Liver (tissue), 9 donors: ENCODE data around the gene SLC41A1. TPM values are rescaled to one million over a fixed set of nuclear protein-coding genes. Genes with fewer than 3 reads are reported as not detected.

Experiments used
- DNase-seq: peaks from one replicate; pipeline ENCODE4 v3.0.0-alpha.2; 2017; ENCODE audit warnings: low spot score
- H3K27ac ChIP-seq, 2 donors: one replicate each; pipeline ENCODE4 v1.7.0; 2013; ENCODE audit warnings: inconsistent platforms in 2 of 2, low read length in 2 of 2, control low read depth in 1 of 2, low read depth in 1 of 2, mild to moderate bottlenecking in 1 of 2
- H3K27me3 ChIP-seq, 4 donors: one replicate each; pipeline versions ENCODE4 v1.6.1 to v1.7.0; 2013; ENCODE audit warnings: low read length in 3 of 4, inconsistent platforms in 1 of 4, mild to moderate bottlenecking in 1 of 4, moderate library complexity in 1 of 4; ENCODE audit not compliant: control insufficient read depth in 4 of 4, insufficient read depth in 4 of 4
- H3K36me3 ChIP-seq, 4 donors: one replicate each; pipeline versions ENCODE4 v1.6.1 to v1.7.0; 2013; ENCODE audit warnings: low read length in 3 of 4, mild to moderate bottlenecking in 3 of 4, low read depth in 1 of 4, moderate library complexity in 1 of 4; ENCODE audit not compliant: control insufficient read depth in 4 of 4, insufficient read depth in 3 of 4
- H3K4me1 ChIP-seq, 4 donors: one replicate each; pipeline versions ENCODE4 v1.6.1 to v1.7.0; 2013; ENCODE audit warnings: low read length in 3 of 4, mild to moderate bottlenecking in 3 of 4, moderate library complexity in 1 of 4; ENCODE audit not compliant: control insufficient read depth in 4 of 4, insufficient read depth in 4 of 4
- H3K4me3 ChIP-seq, 3 donors: one replicate each; pipeline versions ENCODE4 v1.6.1 to v1.7.0; 2013; ENCODE audit warnings: low read length in 3 of 3, control low read depth in 1 of 3, low read depth in 1 of 3, mild to moderate bottlenecking in 1 of 3
- H3K9ac ChIP-seq, 2 donors: one replicate each; pipeline ENCODE4 v1.7.0; 2013; ENCODE audit warnings: low read length in 2 of 2, mild to moderate bottlenecking in 2 of 2, moderate library complexity in 2 of 2, control low read depth in 1 of 2, low read depth in 1 of 2
- H3K9me3 ChIP-seq, 4 donors: one replicate each; pipeline versions ENCODE4 v1.6.1 to v1.7.0; 2013; ENCODE audit warnings: low read length in 3 of 4; ENCODE audit not compliant: control insufficient read depth in 4 of 4
- EGR1 ChIP-seq, 2 donors: IDR thresholded peaks; 2 replicates each; pipeline ENCODE4 v1.6.1; 2016 to 2018; ENCODE audit warnings: antibody characterized with exemption in 2 of 2, low read depth in 2 of 2
- FOXA1 ChIP-seq: IDR thresholded peaks from 2 replicates; pipeline ENCODE4 v1.6.1; 2016; ENCODE audit warnings: antibody characterized with exemption
- FOXA2 ChIP-seq: IDR thresholded peaks from 2 replicates; pipeline ENCODE4 v1.6.1; 2016; ENCODE audit warnings: antibody characterized with exemption
- GABPA ChIP-seq, 2 donors: IDR thresholded peaks in 1 of 2; conservative IDR thresholded peaks in 1 of 2; 2 replicates each; pipeline ENCODE4 v1.6.1; 2016; ENCODE audit warnings: antibody characterized with exemption in 2 of 2, mild to moderate bottlenecking in 1 of 2, moderate library complexity in 1 of 2
- HNF4A ChIP-seq, 2 donors: conservative IDR thresholded peaks; 2 replicates each; pipeline ENCODE4 v1.6.1; 2016; ENCODE audit warnings: antibody characterized with exemption in 2 of 2, mild to moderate bottlenecking in 2 of 2
- HNF4G ChIP-seq: IDR thresholded peaks from 2 replicates; pipeline ENCODE4 v1.6.1; 2016; ENCODE audit warnings: antibody characterized with exemption
- JUND ChIP-seq, 2 donors: IDR thresholded peaks; 2 replicates each; pipeline ENCODE4 v1.6.1; 2016; ENCODE audit warnings: antibody characterized with exemption in 2 of 2
- NR2F2 ChIP-seq: IDR thresholded peaks from 2 replicates; pipeline ENCODE4 v1.6.1; 2016; ENCODE audit warnings: antibody characterized with exemption
- RAD21 ChIP-seq, 2 donors: IDR thresholded peaks; 2 replicates each; pipeline ENCODE4 v1.6.1; 2016; ENCODE audit warnings: antibody characterized with exemption in 2 of 2, mild to moderate bottlenecking in 2 of 2
- RXRA ChIP-seq, 2 donors: IDR thresholded peaks; 2 replicates each; pipeline ENCODE4 v1.6.1; 2017 to 2018; ENCODE audit warnings: antibody characterized with exemption in 2 of 2, mild to moderate bottlenecking in 1 of 2
- SP1 ChIP-seq: IDR thresholded peaks from 2 replicates; pipeline ENCODE4 v1.6.1; 2018; ENCODE audit warnings: antibody characterized with exemption, mild to moderate bottlenecking
- TAF1 ChIP-seq: conservative IDR thresholded peaks from 2 replicates; pipeline ENCODE4 v1.6.1; 2016; ENCODE audit warnings: antibody characterized with exemption, mild to moderate bottlenecking
- YY1 ChIP-seq: IDR thresholded peaks from 2 replicates; pipeline ENCODE4 v1.6.1; 2016; ENCODE audit warnings: antibody characterized with exemption, mild to moderate bottlenecking
- WGBS: extraction: QIAGEN DNeasy Blood & Tissue Kit; methylation state at CpG from one replicate; pipeline ENCODE4 v1.1.7; 2013; 5-methylcytosine and 5-hydroxymethylcytosine counted together
- polyA plus RNA-seq, 2 donors: library from polyadenylated mRNA; stranded (reverse) in 1 of 2; unstranded in 1 of 2; fragments of 200-250 nt in 1 of 2; fragments of >200 nt in 1 of 2; fragmentation: Nextera tagmentation in 1 of 2; extraction: Ambion mirVana in 1 of 2; gene quantifications; one replicate each; pipeline versions ENCODE4 v1.2.1 to v1.2.3, GENCODE V29; 2013 to 2015
- total RNA-seq, 2 donors: library from RNA; depleted of rRNA; stranded (reverse); fragments of >200 nt; gene quantifications; one replicate each; pipeline ENCODE4 v1.2.3, GENCODE V29; 2014
- TF ChIP-seq, protein P1 (sequence below): IDR thresholded peaks from 2 replicates; pipeline ENCODE4 v1.6.1; 2016; ENCODE audit warnings: antibody characterized with exemption
- TF ChIP-seq, protein P2 (sequence below): IDR thresholded peaks from 2 replicates; pipeline ENCODE4 v1.6.1; 2016; ENCODE audit warnings: antibody characterized with exemption
- TF ChIP-seq, protein P3 (sequence below): IDR thresholded peaks from 2 replicates; pipeline ENCODE4 v1.6.1; 2016; ENCODE audit warnings: antibody characterized with exemption, mild to moderate bottlenecking
- TF ChIP-seq, protein P4 (sequence below): fragments of 150-350 bp; IDR thresholded peaks from 2 replicates; pipeline ENCODE4 v1.5.1; 2017; ENCODE audit warnings: improper control_type of control experiment, low read depth, low read length; ENCODE audit not compliant: missing input control
- TF ChIP-seq, protein P5 (sequence below): IDR thresholded peaks from 2 replicates; pipeline ENCODE4 v1.6.1; 2016; ENCODE audit warnings: antibody characterized with exemption
- donor health status: healthy.
- donor health status: healthy.
- donor health status: healthy.
- donor health status: healthy.
- donor health status: healthy.

SLC41A1 gene
- total and polyA plus RNA-seq, 4 donors = 2.6 to 9.1 (median 4.1) TPM

DNA sequence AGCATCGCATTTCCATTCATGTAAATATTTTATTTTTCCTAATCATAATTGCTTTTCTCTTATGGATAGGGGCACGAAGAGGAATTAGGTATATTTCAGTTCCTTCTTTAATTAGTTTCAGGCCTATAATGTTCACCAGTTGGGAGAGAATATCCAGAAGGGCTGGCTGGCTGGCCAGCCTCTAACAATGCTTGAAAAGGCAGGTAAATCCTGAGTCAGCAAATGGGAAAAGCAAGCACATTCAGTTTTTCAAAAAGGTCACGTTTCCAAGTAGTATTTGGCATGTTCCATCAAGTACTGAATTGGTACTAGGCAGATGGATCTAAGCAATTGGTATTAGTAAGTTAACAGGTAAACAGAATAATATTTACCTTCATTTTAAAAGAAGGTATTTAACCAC, 45.8 kb downstream of the SLC41A1 start:
- no peak for TF ChIP-seq FOXA2
- TF ChIP-seq, protein P1, sequence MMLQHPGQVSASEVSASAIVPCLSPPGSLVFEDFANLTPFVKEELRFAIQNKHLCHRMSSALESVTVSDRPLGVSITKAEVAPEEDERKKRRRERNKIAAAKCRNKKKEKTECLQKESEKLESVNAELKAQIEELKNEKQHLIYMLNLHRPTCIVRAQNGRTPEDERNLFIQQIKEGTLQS = no peak
- TF ChIP-seq YY1 = no peak
- TF ChIP-seq, protein P2, sequence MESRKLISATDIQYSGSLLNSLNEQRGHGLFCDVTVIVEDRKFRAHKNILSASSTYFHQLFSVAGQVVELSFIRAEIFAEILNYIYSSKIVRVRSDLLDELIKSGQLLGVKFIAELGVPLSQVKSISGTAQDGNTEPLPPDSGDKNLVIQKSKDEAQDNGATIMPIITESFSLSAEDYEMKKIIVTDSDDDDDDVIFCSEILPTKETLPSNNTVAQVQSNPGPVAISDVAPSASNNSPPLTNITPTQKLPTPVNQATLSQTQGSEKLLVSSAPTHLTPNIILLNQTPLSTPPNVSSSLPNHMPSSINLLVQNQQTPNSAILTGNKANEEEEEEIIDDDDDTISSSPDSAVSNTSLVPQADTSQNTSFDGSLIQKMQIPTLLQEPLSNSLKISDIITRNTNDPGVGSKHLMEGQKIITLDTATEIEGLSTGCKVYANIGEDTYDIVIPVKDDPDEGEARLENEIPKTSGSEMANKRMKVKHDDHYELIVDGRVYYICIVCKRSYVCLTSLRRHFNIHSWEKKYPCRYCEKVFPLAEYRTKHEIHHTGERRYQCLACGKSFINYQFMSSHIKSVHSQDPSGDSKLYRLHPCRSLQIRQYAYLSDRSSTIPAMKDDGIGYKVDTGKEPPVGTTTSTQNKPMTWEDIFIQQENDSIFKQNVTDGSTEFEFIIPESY = no peak
- TF ChIP-seq, protein P3, sequence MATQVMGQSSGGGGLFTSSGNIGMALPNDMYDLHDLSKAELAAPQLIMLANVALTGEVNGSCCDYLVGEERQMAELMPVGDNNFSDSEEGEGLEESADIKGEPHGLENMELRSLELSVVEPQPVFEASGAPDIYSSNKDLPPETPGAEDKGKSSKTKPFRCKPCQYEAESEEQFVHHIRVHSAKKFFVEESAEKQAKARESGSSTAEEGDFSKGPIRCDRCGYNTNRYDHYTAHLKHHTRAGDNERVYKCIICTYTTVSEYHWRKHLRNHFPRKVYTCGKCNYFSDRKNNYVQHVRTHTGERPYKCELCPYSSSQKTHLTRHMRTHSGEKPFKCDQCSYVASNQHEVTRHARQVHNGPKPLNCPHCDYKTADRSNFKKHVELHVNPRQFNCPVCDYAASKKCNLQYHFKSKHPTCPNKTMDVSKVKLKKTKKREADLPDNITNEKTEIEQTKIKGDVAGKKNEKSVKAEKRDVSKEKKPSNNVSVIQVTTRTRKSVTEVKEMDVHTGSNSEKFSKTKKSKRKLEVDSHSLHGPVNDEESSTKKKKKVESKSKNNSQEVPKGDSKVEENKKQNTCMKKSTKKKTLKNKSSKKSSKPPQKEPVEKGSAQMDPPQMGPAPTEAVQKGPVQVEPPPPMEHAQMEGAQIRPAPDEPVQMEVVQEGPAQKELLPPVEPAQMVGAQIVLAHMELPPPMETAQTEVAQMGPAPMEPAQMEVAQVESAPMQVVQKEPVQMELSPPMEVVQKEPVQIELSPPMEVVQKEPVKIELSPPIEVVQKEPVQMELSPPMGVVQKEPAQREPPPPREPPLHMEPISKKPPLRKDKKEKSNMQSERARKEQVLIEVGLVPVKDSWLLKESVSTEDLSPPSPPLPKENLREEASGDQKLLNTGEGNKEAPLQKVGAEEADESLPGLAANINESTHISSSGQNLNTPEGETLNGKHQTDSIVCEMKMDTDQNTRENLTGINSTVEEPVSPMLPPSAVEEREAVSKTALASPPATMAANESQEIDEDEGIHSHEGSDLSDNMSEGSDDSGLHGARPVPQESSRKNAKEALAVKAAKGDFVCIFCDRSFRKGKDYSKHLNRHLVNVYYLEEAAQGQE = no peak
- TF ChIP-seq, protein P4, sequence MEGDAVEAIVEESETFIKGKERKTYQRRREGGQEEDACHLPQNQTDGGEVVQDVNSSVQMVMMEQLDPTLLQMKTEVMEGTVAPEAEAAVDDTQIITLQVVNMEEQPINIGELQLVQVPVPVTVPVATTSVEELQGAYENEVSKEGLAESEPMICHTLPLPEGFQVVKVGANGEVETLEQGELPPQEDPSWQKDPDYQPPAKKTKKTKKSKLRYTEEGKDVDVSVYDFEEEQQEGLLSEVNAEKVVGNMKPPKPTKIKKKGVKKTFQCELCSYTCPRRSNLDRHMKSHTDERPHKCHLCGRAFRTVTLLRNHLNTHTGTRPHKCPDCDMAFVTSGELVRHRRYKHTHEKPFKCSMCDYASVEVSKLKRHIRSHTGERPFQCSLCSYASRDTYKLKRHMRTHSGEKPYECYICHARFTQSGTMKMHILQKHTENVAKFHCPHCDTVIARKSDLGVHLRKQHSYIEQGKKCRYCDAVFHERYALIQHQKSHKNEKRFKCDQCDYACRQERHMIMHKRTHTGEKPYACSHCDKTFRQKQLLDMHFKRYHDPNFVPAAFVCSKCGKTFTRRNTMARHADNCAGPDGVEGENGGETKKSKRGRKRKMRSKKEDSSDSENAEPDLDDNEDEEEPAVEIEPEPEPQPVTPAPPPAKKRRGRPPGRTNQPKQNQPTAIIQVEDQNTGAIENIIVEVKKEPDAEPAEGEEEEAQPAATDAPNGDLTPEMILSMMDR = no peak
- TF ChIP-seq FOXA1 = no peak
- no peak for TF ChIP-seq HNF4G
- no peak for TF ChIP-seq JUND (IDR thresholded peaks at IDR 0.05)
- no peak for TF ChIP-seq GABPA (IDR thresholded peaks at IDR 0.05 in 1 of 2, conservative IDR thresholded peaks at IDR 0.05 in 1 of 2)
- no peak for TF ChIP-seq TAF1
- TF ChIP-seq NR2F2 = no peak
- no peak for TF ChIP-seq RXRA (IDR thresholded peaks at IDR 0.05)
- TF ChIP-seq EGR1 (IDR thresholded peaks at IDR 0.05; ENCODE audit: low read depth in 2 of 2) = no peak
- TF ChIP-seq SP1 = no peak
- TF ChIP-seq HNF4A (conservative IDR thresholded peaks at IDR 0.05) = no peak
- TF ChIP-seq, protein P5, sequence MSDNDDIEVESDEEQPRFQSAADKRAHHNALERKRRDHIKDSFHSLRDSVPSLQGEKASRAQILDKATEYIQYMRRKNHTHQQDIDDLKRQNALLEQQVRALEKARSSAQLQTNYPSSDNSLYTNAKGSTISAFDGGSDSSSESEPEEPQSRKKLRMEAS = no peak
- TF ChIP-seq RAD21 (IDR thresholded peaks at IDR 0.05) = no peak
- DNase-seq = no peak
- WGBS = 71% methylated on average over 3 of the region's 3 CpGs
- H3K36me3 ChIP-seq = peaks cover 0 to 9% (median 4%) of the 10 kb centered on the region in 4 donors
- H3K4me1 ChIP-seq = no peaks in the 10 kb centered on the region
- H3K4me3 ChIP-seq = no peak overlapping the region
- H3K9me3 ChIP-seq = no peaks in the 10 kb centered on the region
- no peak overlapping the region for H3K27ac ChIP-seq
- H3K27me3 ChIP-seq = no peaks in the 10 kb centered on the region
- no peak overlapping the region for H3K9ac ChIP-seq
